GM21423 (cell line): ENCODE measurements around the gene UPF2.

Source experiments
- ATAC-seq: cut with Tn5 transposase; IDR thresholded peaks from one replicate; pipeline ENCODE4 v1.9.1; 2021; ENCODE audit warnings: mild to moderate bottlenecking, moderate library complexity; ENCODE audit not compliant: unreplicated experiment

Gene UPF2

DNA sequence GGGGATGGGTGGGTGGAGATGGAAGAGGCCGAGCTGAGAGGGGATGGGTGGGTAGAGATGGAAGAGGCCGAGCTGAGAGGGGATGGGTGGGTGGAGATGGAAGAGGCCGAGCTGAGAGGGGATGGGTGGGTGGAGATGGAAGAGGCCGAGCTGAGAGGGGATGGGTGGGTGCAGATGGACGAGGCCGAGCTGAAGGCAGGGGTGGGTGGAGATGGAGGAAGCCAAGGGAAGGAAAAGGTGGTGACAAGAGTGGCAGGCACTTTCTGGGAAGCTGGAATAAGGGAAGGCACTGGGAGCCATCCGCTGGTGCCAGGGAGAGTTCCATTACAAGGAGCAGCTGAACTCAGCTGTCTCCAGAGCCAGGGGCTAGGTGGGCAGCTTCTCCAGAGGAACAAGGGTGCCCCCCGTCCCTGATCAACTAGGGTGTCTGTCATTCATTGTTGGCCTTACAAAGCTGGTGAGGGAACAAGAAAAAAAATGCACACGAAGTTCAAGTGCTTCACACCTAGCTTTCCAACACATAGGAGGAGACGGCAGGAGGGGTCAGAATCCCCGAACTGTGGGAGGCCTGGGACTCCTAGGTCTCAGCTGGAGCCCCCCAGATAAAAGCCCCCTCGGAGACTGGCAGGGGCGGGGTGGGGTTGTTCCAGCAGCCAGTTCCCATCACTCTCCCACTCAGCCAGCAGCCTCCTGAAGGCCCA lies 157.0 kb downstream of the UPF2 start:
- ATAC-seq, result no peak

DNA sequence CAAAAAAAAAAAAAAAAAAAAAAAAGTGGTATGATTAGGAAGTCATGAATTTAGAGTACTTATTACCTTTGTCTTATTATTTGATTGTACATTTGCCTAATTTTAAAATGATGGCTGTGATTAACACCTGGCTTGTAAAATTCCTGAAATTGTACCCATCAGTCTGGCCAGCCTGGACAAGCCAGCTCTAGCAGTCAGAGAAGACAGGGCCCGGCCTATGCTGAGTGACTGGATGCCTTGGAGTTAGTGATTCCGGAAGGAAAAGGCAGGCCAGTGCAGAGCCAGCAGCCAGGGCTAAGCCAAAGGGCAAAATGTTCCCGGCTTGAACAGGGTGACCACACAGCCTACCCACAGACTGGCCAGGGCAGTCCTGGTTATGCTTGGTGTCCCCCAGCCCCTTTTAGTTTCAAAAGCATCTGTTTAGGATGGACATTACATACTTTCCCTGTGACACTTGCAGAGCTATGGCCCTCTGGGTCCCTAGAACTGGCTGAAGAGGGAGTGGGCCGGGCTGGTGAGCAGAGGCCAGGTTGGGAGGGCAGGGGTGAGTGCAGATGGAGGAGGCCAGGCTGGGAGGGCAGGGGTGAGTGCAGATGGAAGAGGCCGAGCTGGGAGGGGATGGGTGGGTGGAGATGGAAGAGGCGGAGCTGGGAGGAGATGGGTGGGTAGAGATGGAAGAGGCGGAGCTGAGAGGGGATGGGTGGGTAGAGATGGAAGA lies 157.7 kb downstream of the UPF2 start:
- no peak for ATAC-seq

GRCh38 chr10:11882646-11883375 lies 159.8 kb downstream of the UPF2 start:
- no peak for ATAC-seq

GRCh38 chr10:11881477-11882417 lies 160.9 kb downstream of the UPF2 start:
- ATAC-seq, result no peak

- no peak for ATAC-seq
These were observed 161.6 kb downstream of the UPF2 start for GRCh38 chr10:11881030-11881476.

GRCh38 chr10:11880151-11881029 lies 162.2 kb downstream of the UPF2 start:
- ATAC-seq, result no peak

DNA sequence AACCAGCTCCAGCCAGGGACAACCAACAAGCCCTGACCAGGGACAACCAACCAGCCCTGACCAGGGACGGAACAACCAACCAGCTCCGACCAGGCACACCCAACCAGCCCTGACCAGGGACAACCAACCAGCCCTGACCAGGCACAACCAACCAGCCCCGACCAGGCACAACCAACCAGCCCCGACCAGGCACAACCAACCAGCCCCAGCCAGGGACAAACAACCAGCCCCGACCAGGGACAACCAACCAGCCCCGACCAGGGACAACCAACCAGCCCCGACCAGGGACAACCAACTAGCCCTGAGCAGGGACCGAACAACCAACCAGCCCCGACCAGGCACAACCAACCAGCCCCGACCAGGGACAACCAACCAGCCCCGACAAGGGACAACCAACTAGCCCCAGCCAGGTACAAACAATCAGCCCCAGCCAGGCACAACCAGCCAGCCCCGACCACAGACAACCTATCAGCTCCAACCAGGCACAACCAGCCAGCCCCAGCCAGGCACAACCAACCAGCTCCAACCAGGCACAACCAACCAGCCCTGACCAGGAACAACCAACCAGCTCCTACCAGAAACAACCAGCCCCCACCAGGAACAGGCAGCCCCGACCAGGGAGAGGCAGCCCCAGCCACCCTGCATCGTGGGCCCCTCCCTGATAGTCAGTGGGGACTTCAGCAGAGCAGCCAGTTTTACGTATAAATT lies 163.1 kb downstream of the UPF2 start:
- ATAC-seq, result no peak

GRCh38 chr10:11878776-11879175 lies 163.8 kb downstream of the UPF2 start:
- ATAC-seq, result no peak

- ATAC-seq, result no peak
These were observed 165.1 kb downstream of the UPF2 start for GRCh38 chr10:11877591-11877905.

GRCh38 chr10:11876805-11877590 lies 165.6 kb downstream of the UPF2 start:
- no peak for ATAC-seq

GRCh38 chr10:11876324-11876723 lies 166.3 kb downstream of the UPF2 start:
- no peak for ATAC-seq

DNA sequence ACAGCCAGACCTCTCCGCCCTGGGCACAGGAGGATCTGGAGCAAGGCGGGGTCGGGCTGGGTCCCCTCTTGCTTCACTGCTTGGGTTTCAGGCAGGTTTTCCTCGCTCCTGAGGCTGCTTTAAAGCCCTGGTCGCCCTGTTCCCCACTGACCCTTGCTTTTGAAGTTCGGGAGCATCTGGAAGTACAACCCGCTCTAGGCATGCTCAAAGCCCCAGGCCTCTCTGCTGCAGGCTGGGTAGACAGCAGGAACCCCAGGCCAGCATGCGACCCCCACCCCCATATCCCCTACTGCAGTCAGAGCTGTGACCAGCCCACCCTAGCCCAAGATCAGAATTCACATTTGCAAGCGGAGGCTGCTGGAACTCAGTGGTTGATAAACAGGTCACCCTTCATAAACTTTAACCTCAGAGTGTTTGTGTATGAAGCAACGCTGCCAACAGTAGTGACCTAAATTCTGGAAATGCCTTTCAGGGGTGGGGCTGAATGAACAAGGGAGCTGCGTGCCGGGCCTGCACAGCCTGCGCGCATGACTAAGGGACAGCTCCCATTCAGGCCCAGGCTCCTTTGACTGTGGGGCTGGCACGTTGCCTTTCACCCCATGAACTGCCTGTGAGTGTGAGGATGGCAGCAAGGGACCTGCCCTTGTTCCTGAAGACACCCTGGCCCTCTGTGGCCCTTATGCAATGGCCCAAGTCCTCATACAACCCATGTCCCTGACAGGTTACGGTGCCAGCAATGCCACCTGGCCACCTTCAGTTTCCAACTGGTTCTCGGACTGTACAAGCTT lies 166.9 kb downstream of the UPF2 start:
- no peak for ATAC-seq

GRCh38 chr10:11874568-11875493 lies 167.8 kb downstream of the UPF2 start:
- ATAC-seq, result no peak

GRCh38 chr10:11871466-11871865 lies 171.1 kb downstream of the UPF2 start:
- no peak for ATAC-seq

- no peak for ATAC-seq
These were observed 171.7 kb downstream of the UPF2 start for GRCh38 chr10:11870900-11871400.

- no peak for ATAC-seq
These were observed 172.2 kb downstream of the UPF2 start for GRCh38 chr10:11870461-11870780.
